H1 (cell line): ENCODE data around the gene ALPK3. TPM values are rescaled to one million over a fixed set of nuclear protein-coding genes. Genes with fewer than 3 reads are reported as not detected.

Experiments
- polyA plus RNA-seq, 7 experiments: library from polyadenylated mRNA; depleted of rRNA in 3 of 7; stranded (reverse) in 5 of 7; unstranded in 2 of 7; fragments of >200 nt in 5 of 7; fragments of 200-250 nt in 2 of 7; gene quantifications; 1 replicate in 5 of 7; 2 replicates in 1 of 7; 4 replicates in 1 of 7; pipeline versions ENCODE4 v1.2.1 to v1.2.3, GENCODE V29; 2011 to 2013; ENCODE audit warnings: missing spikeins in 2 of 7, mixed read lengths in 2 of 7
- total RNA-seq: library from RNA; stranded (reverse); fragmentation: NEBNext Ultra II Directional; extraction: Animal tissue kit (Norgen Biotek cat#: 25700); gene quantifications from 2 replicates; pipeline ENCODE4 v1.2.1, GENCODE V29; 2021
- TF ChIP-seq, protein P1 (sequence below): IDR thresholded peaks from 2 replicates; pipeline ENCODE4 v1.6.1; 2011; ENCODE audit warnings: low read length, improper control_type of control experiment

Gene ALPK3
- total and polyA plus RNA-seq, 2 of the 8 experiments (the other 6 are each of a cell fraction or from before 2014, with no cell fraction given) = 4.4 to 19.2 TPM

DNA sequence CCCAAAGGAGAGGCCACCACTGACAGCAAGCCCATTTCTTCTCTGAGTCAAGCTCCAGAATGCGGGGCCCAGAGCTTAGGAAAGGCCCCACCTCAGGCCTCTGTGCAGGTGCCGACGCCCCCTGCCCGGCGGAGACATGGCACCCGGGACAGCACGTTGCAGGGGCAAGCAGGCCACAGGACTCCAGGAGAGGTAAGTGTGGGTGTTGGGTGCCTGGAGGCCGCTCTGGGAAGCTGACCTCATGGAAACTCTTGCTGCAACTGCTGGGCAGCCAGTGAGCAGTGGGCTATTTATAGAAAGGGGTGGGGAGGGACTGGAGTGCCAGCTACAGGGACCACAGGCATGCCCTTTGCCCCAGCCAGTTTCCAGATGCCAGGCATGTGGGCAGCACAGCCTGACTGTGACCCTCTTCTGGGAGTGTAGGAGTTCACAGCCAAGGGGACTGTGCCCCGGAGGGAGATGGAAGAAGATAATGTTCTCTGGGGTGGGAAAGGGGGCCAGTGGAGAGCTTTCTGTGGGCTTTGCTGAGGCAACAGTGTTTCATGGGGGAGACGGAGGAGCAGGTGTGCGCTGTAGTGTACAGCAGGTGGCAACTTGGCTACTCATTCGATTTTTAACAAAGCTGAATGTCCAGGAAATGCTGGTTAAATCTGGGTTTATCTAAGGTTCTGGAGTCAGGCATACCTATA, 23.7 kb downstream of the ALPK3 start (continued):
- TF ChIP-seq, protein P1, sequence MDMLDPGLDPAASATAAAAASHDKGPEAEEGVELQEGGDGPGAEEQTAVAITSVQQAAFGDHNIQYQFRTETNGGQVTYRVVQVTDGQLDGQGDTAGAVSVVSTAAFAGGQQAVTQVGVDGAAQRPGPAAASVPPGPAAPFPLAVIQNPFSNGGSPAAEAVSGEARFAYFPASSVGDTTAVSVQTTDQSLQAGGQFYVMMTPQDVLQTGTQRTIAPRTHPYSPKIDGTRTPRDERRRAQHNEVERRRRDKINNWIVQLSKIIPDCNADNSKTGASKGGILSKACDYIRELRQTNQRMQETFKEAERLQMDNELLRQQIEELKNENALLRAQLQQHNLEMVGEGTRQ = no peak
- TF ChIP-seq, all 59 proteins: peak for 0
